OCI-LY1 (cell line): ENCODE results near the gene KRT6B.

Source experiments
- H2AFZ ChIP-seq: fragments of 200-600 bp; sonication (generic), shearing (Covaris generic); 2 replicates; pipeline ENCODE4 v1.6.0; 2014; ENCODE audit warnings: antibody characterized with exemption, mild to moderate bottlenecking, low read length
- H3F3A ChIP-seq: fragments of 200-600 bp; sonication (generic), shearing (Covaris generic); 2 replicates; pipeline ENCODE4 v1.6.0; 2014; ENCODE audit warnings: mild to moderate bottlenecking, antibody characterized with exemption, low read length, moderate library complexity; ENCODE audit not compliant: insufficient read depth
- H3K27ac ChIP-seq: fragments of 200-600 bp; sonication (generic); 2 replicates; pipeline ENCODE4 v1.5.1; 2014; ENCODE audit warnings: low read length, mixed run types, mild to moderate bottlenecking, low read depth; ENCODE audit not compliant: poor library complexity, severe bottlenecking
- H3K27me3 ChIP-seq: fragments of 200-600 bp; sonication (generic); 2 replicates; pipeline ENCODE4 v1.6.0; 2014; ENCODE audit warnings: antibody characterized with exemption, mild to moderate bottlenecking, low read length, moderate library complexity; ENCODE audit not compliant: insufficient read depth
- H3K36me3 ChIP-seq: fragments of 200-600 bp; sonication (generic); 2 replicates; pipeline ENCODE4 v1.6.1; 2014; ENCODE audit warnings: mild to moderate bottlenecking, antibody characterized with exemption, low read length, moderate library complexity, mixed read lengths; ENCODE audit not compliant: insufficient read depth
- H3K4me1 ChIP-seq: fragments of 200-600 bp; sonication (generic); 2 replicates; pipeline ENCODE4 v1.5.1; 2014; ENCODE audit warnings: mild to moderate bottlenecking, low read length, moderate library complexity; ENCODE audit not compliant: insufficient read depth, severe bottlenecking
- H3K4me2 ChIP-seq: fragments of 200-600 bp; sonication (generic), shearing (Covaris generic); 2 replicates; pipeline ENCODE4 v1.6.1; 2014; ENCODE audit warnings: low read length
- H3K4me3 ChIP-seq: fragments of 200-600 bp; sonication (generic); 2 replicates; pipeline ENCODE4 v1.5.1; 2014; ENCODE audit warnings: low read length, low read depth, mild to moderate bottlenecking, mixed read lengths; ENCODE audit not compliant: poor library complexity, severe bottlenecking
- H3K79me2 ChIP-seq: fragments of 200-600 bp; shearing (Covaris generic); 2 replicates; pipeline ENCODE4 v1.6.1; 2016; ENCODE audit warnings: mixed run types, low read length, mixed read lengths; ENCODE audit not compliant: insufficient read depth
- H3K9ac ChIP-seq: fragments of 200-600 bp; sonication (generic), shearing (Covaris generic); 2 replicates; pipeline ENCODE4 v1.6.1; 2014; ENCODE audit warnings: mild to moderate bottlenecking, low read length, mixed read lengths
- H3K9me2 ChIP-seq: fragments of 200-600 bp; sonication (generic), shearing (Covaris generic); 2 replicates; pipeline ENCODE4 v1.6.1; 2014; ENCODE audit warnings: low read depth, mild to moderate bottlenecking, low read length, mixed read lengths
- H3K9me3 ChIP-seq: fragments of 200-600 bp; shearing (Covaris generic); 2 replicates; pipeline ENCODE4 v1.6.1; 2014; ENCODE audit warnings: low read length, mixed read lengths
- H4K20me1 ChIP-seq: fragments of 200-600 bp; sonication (generic), shearing (Covaris generic); 2 replicates; pipeline ENCODE4 v1.6.0; 2016; ENCODE audit warnings: mild to moderate bottlenecking, low read length; ENCODE audit not compliant: insufficient read depth
- EZH2 ChIP-seq: fragments of 200-600 bp; sonication (generic), shearing (Covaris generic); IDR thresholded peaks from 2 replicates; pipeline ENCODE4 v1.8.0; 2017; ENCODE audit warnings: borderline replicate concordance, mixed run types, mild to moderate bottlenecking, antibody characterized with exemption, low read length, moderate library complexity, mixed read lengths
- TF ChIP-seq, protein P1 (sequence below): fragments of 200-600 bp; sonication (generic), shearing (Covaris generic); IDR thresholded peaks from 2 replicates; pipeline ENCODE4 v1.5.1; 2017; ENCODE audit warnings: mild to moderate bottlenecking, antibody characterized with exemption, low read length, moderate library complexity, mixed read lengths

KRT6B gene

DNA sequence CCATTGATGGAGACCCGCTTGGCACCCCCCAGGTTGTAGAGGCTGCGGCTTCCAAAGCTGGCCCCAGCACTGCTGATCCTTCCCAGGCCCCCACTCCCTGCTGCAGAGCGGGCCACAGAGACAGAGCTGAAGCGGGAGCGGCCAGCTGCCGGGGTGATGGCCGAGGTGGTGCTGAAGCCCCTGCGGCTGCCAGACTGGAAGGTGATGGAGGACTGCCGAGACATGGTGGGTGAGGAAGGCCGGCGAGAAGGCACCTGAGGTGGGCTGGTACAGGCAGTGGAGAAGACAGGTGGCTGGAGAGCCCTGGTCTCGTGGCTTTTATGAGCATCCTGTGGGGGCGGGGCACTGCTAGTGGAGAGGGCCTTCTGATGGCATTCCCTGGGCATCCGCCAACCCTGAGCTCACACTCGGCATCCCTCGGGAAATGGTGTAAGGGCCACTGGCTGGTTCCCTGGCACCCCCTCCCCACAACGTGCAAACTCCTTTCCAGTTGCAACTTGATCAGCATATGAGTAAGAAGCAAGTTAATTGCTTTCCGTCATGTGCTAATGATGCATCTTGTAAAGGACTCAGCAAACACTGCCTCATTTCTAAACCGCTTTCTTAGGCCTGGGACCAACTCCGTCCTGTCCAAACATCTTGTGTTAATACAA, 17.7 kb downstream of the KRT6B start, which contains the start of gene KRT75:
TSS of gene KRT75 (minus strand) at position 291 of the 653 bp plus-strand sequence. CDS start at position 224, 67 bp downstream.
- Histone ChIP-seq H3K9me2 (no peaks in the 10 kb centered on the region), H3K4me2 (no peak within 1 kb of the TSS), H2AFZ (no peak within 1 kb of the TSS), H3K79me2 (no peaks in the 10 kb centered on the region), H3K9me3 (no peaks in the 10 kb centered on the region), H3K9ac (no peak within 1 kb of the TSS), H3K27ac (no peak within 1 kb of the TSS), H3K4me3 (no peak within 1 kb of the TSS), H3K27me3 (no peaks in the 10 kb centered on the region; the same call in 1 of the 2 replicates), H3F3A (no peaks in the 10 kb centered on the region), H3K36me3 (no peaks in the 10 kb centered on the region), H3K4me1 (no peaks in the 10 kb centered on the region), H4K20me1 (no peaks in the 10 kb centered on the region)
- no peak for TF ChIP-seq EZH2
- TF ChIP-seq, protein P1, sequence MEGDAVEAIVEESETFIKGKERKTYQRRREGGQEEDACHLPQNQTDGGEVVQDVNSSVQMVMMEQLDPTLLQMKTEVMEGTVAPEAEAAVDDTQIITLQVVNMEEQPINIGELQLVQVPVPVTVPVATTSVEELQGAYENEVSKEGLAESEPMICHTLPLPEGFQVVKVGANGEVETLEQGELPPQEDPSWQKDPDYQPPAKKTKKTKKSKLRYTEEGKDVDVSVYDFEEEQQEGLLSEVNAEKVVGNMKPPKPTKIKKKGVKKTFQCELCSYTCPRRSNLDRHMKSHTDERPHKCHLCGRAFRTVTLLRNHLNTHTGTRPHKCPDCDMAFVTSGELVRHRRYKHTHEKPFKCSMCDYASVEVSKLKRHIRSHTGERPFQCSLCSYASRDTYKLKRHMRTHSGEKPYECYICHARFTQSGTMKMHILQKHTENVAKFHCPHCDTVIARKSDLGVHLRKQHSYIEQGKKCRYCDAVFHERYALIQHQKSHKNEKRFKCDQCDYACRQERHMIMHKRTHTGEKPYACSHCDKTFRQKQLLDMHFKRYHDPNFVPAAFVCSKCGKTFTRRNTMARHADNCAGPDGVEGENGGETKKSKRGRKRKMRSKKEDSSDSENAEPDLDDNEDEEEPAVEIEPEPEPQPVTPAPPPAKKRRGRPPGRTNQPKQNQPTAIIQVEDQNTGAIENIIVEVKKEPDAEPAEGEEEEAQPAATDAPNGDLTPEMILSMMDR, result no peak

DNA sequence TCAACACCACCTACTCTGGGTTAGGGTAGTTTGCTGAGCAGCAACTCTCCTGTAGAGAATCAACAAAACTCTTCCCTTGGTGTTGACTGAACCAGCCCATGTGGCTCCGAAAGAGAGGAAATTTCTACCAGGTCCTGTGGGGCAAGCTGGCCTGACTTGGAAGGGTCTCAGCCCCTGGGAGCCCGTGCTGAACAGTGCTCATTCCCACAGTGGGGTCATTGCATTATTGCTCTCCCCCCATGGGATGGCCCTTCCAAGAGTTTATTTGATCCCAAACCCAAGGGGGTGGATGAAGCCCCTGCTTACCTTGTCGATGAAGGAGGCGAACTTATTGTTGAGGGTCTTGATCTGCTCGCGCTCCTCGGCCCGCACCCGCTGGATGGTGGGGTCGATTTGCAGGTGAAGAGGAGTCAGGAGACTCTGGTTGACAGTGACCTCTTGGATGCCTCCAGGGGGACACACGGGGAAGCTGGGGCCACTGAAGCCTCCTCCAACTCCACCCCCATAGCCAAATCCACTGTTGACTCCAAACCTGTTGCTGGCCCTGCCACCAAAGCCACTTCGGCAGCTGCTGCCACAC, 18.4 kb downstream of the KRT6B start:
- no peaks in the 10 kb centered on the region for H3K9me2 ChIP-seq
- no peak overlapping the region for H3K4me2 ChIP-seq
- no peak overlapping the region for H3K4me3 ChIP-seq
- no peak for TF ChIP-seq EZH2
- TF ChIP-seq, protein P1, result no peak
- no peak overlapping the region for H2AFZ ChIP-seq
- H3K36me3 ChIP-seq, result no peaks in the 10 kb centered on the region
- no peak overlapping the region for H3K9ac ChIP-seq
- no peaks in the 10 kb centered on the region for H3F3A ChIP-seq
- no peaks in the 10 kb centered on the region for H4K20me1 ChIP-seq
- H3K9me3 ChIP-seq, result no peaks in the 10 kb centered on the region
- no peak overlapping the region for H3K27ac ChIP-seq
- H3K4me1 ChIP-seq, result no peaks in the 10 kb centered on the region
- H3K79me2 ChIP-seq, result no peaks in the 10 kb centered on the region
- H3K27me3 ChIP-seq, result no peaks in the 10 kb centered on the region; the same call in 1 of the 2 replicates

DNA sequence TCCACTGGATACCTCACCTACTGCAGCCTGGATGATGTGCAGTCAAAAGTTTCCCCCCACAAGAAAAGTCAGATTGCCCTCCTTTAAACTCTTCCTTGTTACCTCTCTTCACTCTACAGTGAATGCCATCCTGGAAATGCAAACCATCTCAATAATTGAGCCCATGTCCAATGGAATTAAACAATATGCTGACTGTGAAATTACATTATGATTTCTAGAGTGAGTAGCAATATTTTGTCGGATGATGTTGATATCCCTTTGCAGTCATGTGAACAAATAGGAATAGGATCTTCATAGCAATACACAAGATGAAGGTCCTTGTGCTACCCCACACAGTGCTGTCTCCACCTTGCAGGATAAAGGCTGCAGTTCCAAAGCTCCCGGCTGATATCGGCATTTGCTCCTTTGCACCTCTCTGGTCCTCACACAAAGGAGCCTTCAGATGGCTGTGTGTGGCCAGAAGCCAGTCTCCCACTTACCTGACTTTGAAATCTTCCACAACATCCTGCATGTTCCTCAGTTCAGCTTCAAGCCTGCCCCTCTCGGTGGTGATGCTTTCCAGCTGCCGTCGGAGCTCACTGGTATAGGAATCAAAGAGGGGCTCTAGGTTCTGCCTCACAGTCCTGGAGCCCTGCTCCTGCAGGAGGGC, 19.3 kb downstream of the KRT6B start:
- Histone ChIP-seq H3K79me2 (no peaks in the 10 kb centered on the region), H3K9me2 (no peaks in the 10 kb centered on the region), H3K36me3 (no peaks in the 10 kb centered on the region), H3K4me2 (no peak overlapping the region), H4K20me1 (no peaks in the 10 kb centered on the region), H2AFZ (no peak overlapping the region), H3K27me3 (no peaks in the 10 kb centered on the region; the same call in 1 of the 2 replicates), H3F3A (no peaks in the 10 kb centered on the region), H3K27ac (no peak overlapping the region), H3K4me3 (no peak overlapping the region), H3K4me1 (no peaks in the 10 kb centered on the region), H3K9ac (no peak overlapping the region), H3K9me3 (no peaks in the 10 kb centered on the region)
- no peak for TF ChIP-seq EZH2
- TF ChIP-seq, protein P1, result no peak
